GM12878 (cell line): ENCODE results near the gene ECT2L. TPM values are rescaled to one million over a fixed set of nuclear protein-coding genes. Genes with fewer than 3 reads are reported as not detected.

Source experiments
- ASH2L ChIP-seq: fragments of 300-600, 200-600 bp; sonication (generic); IDR thresholded peaks from 2 replicates; pipeline ENCODE4 v1.6.1; 2017; ENCODE audit warnings: low read depth, mild to moderate bottlenecking, borderline replicate concordance
- BHLHE40 ChIP-seq, 2 experiments: fragments of 450-650 bp in 1 of 2; IDR thresholded peaks; 2 replicates each; pipeline ENCODE4 v1.6.1; 2011 to 2017; ENCODE audit warnings: low read depth in 2 of 2, borderline replicate concordance in 1 of 2, improper control_type of control experiment in 1 of 2, low read length in 1 of 2, mild to moderate bottlenecking in 1 of 2
- BMI1 ChIP-seq: fragments of 450-650 bp; IDR thresholded peaks from 2 replicates; pipeline ENCODE4 v1.6.1; 2016; ENCODE audit warnings: mild to moderate bottlenecking, moderate library complexity, borderline replicate concordance
- EZH2 ChIP-seq: IDR thresholded peaks from 2 replicates; pipeline ENCODE4 v1.6.1; 2012; ENCODE audit warnings: low read depth, mild to moderate bottlenecking, control low read depth, inconsistent platforms, low read length, borderline replicate concordance; ENCODE audit not compliant: control insufficient read depth
- FOS ChIP-seq: IDR thresholded peaks from 3 replicates; pipeline ENCODE4 v1.6.1; 2011; ENCODE audit warnings: borderline replicate concordance; ENCODE audit not compliant: insufficient read length; ENCODE audit errors: extremely low read depth
- FOXM1 ChIP-seq: IDR thresholded peaks from 2 replicates; pipeline ENCODE4 v1.6.1; 2012; ENCODE audit warnings: low read depth, mild to moderate bottlenecking, inconsistent platforms, low read length, moderate library complexity
- IKZF2 ChIP-seq, 2 experiments: fragments of 450-650 bp; IDR thresholded peaks; 2 replicates each; pipeline ENCODE4 v1.6.1; 2017; ENCODE audit warnings: mild to moderate bottlenecking in 2 of 2, moderate library complexity in 2 of 2
- KAT2A ChIP-seq: conservative IDR thresholded peaks from 2 replicates; pipeline ENCODE4 v1.6.1; 2011; ENCODE audit warnings: low read depth, low read length; ENCODE audit not compliant: control insufficient read depth
- RUNX3 ChIP-seq: IDR thresholded peaks from 2 replicates; pipeline ENCODE4 v1.6.1; 2012; ENCODE audit warnings: low read length, inconsistent platforms
- SIX5 ChIP-seq: IDR thresholded peaks from 2 replicates; pipeline ENCODE4 v1.6.1; 2011; ENCODE audit warnings: mild to moderate bottlenecking, low read depth, low read length, moderate library complexity; ENCODE audit not compliant: severe bottlenecking
- SREBF2 ChIP-seq: IDR thresholded peaks from 2 replicates; pipeline ENCODE4 v1.6.1; 2012; ENCODE audit warnings: mild to moderate bottlenecking, low read length
- TAF1 ChIP-seq: IDR thresholded peaks from 2 replicates; pipeline ENCODE4 v1.6.1; 2011; ENCODE audit warnings: mild to moderate bottlenecking, low read depth, low read length, borderline replicate concordance
- TARDBP ChIP-seq: IDR thresholded peaks from 2 replicates; pipeline ENCODE4 v1.6.1; 2016; ENCODE audit warnings: borderline replicate concordance
- TCF7 ChIP-seq: IDR thresholded peaks from 2 replicates; pipeline ENCODE4 v1.6.1; 2014; ENCODE audit warnings: antibody characterized with exemption, borderline replicate concordance
- WRNIP1 ChIP-seq: IDR thresholded peaks from 2 replicates; pipeline ENCODE4 v1.6.1; 2011; ENCODE audit warnings: low read depth, low read length, improper control_type of control experiment, borderline replicate concordance
- ZZZ3 ChIP-seq: IDR thresholded peaks from 2 replicates; pipeline ENCODE4 v1.6.1; 2011; ENCODE audit warnings: low read depth; ENCODE audit not compliant: control insufficient read depth, insufficient read length
- polyA plus RNA-seq, 11 experiments: library from polyadenylated mRNA; depleted of rRNA in 4 of 11; unstranded in 6 of 11; stranded (reverse) in 5 of 11; fragments of >200 nt; fragmentation: Nextera tagmentation in 4 of 11; fragmentation: Illumina TruSeq in 1 of 11; extraction: Ambion mirVana in 4 of 11; extraction: Trizol in 1 of 11; gene quantifications; 1 replicate in 1 of 11; 2 replicates in 10 of 11; pipeline versions ENCODE4 v1.2.1 to v1.2.3, GENCODE V29; 2011 to 2016; ENCODE audit warnings: inconsistent platforms in 2 of 11, missing spikeins in 2 of 11, low read depth in 1 of 11
- total RNA-seq, 4 experiments: library from RNA; depleted of rRNA in 3 of 4; stranded (reverse); fragments of >200 nt in 3 of 4; fragmentation: Illumina TruSeq in 1 of 4; extraction: Trizol in 1 of 4; gene quantifications; 2 replicates each; pipeline versions ENCODE4 v1.2.1 to v1.2.3, GENCODE V29; 2013 to 2021
- TF ChIP-seq, protein P1 (sequence below): fragments of 450-650 bp; IDR thresholded peaks from 2 replicates; pipeline ENCODE4 v1.6.1; 2017; ENCODE audit warnings: borderline replicate concordance
- TF ChIP-seq, protein P2 (sequence below): fragments of 150-350 bp; IDR thresholded peaks from 2 replicates; pipeline ENCODE4 v1.6.1; 2014; ENCODE audit warnings: mild to moderate bottlenecking, low read depth, low read length
- TF ChIP-seq, protein P3 (sequence below): fragments of 450-650 bp; IDR thresholded peaks from 2 replicates; pipeline ENCODE4 v1.6.1; 2018; ENCODE audit warnings: borderline replicate concordance, mild to moderate bottlenecking; ENCODE audit not compliant: partially characterized antibody
- TF ChIP-seq, protein P4 (sequence below): IDR thresholded peaks from 2 replicates; pipeline ENCODE4 v1.6.1; 2012; ENCODE audit warnings: low read depth, low read length, improper control_type of control experiment
- TF ChIP-seq, protein P5 (sequence below): fragments of 450-650 bp; IDR thresholded peaks from 2 replicates; pipeline ENCODE4 v1.6.1; 2017; ENCODE audit warnings: mild to moderate bottlenecking, low read depth, inconsistent platforms; ENCODE audit not compliant: poor library complexity, severe bottlenecking

The ECT2L gene
- total and polyA plus RNA-seq, 10 of the 15 experiments (the other 5 are each of a cell fraction or from before 2014, with no cell fraction given): 0.05 to 0.09 TPM; not detected in 8

DNA sequence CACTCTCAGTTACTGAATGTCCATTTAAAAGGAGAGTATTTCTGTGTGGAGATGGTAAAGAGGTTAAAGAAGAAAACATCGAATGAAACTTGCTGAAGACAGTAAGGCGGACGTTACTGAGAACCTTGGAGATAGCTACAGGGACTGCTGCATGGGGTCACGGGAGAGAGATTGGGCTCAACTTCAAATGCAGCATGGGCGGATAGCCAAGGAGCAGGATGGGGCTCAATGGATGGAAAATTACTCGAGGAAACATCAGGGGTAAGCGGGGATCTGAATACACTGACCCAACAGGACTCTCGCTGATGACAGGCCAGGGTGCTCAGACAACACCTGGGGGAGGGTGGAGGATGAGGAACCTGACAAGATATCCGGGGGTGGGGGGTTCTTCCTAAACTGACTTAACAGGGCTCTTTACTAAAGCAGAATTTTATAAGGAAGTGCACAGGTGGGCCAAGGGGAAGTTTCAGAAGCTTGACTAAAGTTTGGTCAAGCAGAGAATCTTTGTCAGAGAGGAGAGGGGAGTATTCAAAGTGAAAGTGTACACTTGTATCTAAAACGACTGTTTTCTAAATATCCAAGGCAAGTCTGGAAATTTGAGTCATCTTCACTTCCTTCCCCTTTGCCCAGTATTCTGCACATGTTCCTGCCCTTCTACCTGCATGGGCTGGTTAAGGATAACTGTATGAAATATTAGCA is 22.8 kb downstream of the ECT2L start (continued):
- TF ChIP-seq KAT2A: no peak
- peak; percentile 82 to 89 for TF ChIP-seq IKZF2 (IDR thresholded peaks at IDR 0.05)
- no peak for TF ChIP-seq BHLHE40 (IDR thresholded peaks at IDR 0.05; ENCODE audit: borderline replicate concordance in 1 of 2, low read depth in 2 of 2, low read length in 1 of 2)
- no peak for TF ChIP-seq EZH2
- TF ChIP-seq, protein P1, sequence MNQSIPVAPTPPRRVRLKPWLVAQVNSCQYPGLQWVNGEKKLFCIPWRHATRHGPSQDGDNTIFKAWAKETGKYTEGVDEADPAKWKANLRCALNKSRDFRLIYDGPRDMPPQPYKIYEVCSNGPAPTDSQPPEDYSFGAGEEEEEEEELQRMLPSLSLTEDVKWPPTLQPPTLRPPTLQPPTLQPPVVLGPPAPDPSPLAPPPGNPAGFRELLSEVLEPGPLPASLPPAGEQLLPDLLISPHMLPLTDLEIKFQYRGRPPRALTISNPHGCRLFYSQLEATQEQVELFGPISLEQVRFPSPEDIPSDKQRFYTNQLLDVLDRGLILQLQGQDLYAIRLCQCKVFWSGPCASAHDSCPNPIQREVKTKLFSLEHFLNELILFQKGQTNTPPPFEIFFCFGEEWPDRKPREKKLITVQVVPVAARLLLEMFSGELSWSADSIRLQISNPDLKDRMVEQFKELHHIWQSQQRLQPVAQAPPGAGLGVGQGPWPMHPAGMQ: no peak
- TF ChIP-seq, protein P2, sequence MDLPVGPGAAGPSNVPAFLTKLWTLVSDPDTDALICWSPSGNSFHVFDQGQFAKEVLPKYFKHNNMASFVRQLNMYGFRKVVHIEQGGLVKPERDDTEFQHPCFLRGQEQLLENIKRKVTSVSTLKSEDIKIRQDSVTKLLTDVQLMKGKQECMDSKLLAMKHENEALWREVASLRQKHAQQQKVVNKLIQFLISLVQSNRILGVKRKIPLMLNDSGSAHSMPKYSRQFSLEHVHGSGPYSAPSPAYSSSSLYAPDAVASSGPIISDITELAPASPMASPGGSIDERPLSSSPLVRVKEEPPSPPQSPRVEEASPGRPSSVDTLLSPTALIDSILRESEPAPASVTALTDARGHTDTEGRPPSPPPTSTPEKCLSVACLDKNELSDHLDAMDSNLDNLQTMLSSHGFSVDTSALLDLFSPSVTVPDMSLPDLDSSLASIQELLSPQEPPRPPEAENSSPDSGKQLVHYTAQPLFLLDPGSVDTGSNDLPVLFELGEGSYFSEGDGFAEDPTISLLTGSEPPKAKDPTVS: no peak
- TF ChIP-seq TARDBP: no peak
- TF ChIP-seq FOS: no peak
- TF ChIP-seq WRNIP1: no peak
- TF ChIP-seq, protein P3, sequence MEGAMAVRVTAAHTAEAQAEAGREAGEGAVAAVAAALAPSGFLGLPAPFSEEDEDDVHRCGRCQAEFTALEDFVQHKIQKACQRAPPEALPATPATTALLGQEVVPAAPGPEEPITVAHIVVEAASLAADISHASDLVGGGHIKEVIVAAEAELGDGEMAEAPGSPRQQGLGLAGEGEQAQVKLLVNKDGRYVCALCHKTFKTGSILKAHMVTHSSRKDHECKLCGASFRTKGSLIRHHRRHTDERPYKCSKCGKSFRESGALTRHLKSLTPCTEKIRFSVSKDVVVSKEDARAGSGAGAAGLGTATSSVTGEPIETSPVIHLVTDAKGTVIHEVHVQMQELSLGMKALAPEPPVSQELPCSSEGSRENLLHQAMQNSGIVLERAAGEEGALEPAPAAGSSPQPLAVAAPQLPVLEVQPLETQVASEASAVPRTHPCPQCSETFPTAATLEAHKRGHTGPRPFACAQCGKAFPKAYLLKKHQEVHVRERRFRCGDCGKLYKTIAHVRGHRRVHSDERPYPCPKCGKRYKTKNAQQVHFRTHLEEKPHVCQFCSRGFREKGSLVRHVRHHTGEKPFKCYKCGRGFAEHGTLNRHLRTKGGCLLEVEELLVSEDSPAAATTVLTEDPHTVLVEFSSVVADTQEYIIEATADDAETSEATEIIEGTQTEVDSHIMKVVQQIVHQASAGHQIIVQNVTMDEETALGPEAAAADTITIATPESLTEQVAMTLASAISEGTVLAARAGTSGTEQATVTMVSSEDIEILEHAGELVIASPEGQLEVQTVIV: no peak
- peak; percentile 72 for TF ChIP-seq RUNX3
- TF ChIP-seq SREBF2: no peak
- TF ChIP-seq ASH2L: no peak
- TF ChIP-seq, protein P4, sequence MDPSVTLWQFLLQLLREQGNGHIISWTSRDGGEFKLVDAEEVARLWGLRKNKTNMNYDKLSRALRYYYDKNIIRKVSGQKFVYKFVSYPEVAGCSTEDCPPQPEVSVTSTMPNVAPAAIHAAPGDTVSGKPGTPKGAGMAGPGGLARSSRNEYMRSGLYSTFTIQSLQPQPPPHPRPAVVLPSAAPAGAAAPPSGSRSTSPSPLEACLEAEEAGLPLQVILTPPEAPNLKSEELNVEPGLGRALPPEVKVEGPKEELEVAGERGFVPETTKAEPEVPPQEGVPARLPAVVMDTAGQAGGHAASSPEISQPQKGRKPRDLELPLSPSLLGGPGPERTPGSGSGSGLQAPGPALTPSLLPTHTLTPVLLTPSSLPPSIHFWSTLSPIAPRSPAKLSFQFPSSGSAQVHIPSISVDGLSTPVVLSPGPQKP: no peak
- no peak for TF ChIP-seq ZZZ3
- TF ChIP-seq BMI1: no peak
- no peak for TF ChIP-seq TAF1
- no peak for TF ChIP-seq SIX5
- no peak; the same call in 1 of the 2 replicates for TF ChIP-seq TCF7
- peak; percentile 87; the same call in 1 of the 2 replicates for TF ChIP-seq FOXM1
- TF ChIP-seq, protein P5, sequence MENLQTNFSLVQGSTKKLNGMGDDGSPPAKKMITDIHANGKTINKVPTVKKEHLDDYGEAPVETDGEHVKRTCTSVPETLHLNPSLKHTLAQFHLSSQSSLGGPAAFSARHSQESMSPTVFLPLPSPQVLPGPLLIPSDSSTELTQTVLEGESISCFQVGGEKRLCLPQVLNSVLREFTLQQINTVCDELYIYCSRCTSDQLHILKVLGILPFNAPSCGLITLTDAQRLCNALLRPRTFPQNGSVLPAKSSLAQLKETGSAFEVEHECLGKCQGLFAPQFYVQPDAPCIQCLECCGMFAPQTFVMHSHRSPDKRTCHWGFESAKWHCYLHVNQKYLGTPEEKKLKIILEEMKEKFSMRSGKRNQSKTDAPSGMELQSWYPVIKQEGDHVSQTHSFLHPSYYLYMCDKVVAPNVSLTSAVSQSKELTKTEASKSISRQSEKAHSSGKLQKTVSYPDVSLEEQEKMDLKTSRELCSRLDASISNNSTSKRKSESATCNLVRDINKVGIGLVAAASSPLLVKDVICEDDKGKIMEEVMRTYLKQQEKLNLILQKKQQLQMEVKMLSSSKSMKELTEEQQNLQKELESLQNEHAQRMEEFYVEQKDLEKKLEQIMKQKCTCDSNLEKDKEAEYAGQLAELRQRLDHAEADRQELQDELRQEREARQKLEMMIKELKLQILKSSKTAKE: peak; percentile 65
